Kidney (tissue), 14 donors: Measurements from ENCODE around the gene GMDS. TPM values are rescaled to one million over a fixed set of nuclear protein-coding genes. Genes with fewer than 3 reads are reported as not detected.

ENCODE experiments used
- DNase-seq, 5 donors: peaks; one replicate each; pipeline ENCODE4 v3.0.0-alpha.2; 2013 to 2020
- FAIRE-seq: peaks from 2 replicates; lab custom pipeline; 2012; peaks lifted over from hg19 to GRCh38; lab: Jason Lieb, UNC
- H3K27ac ChIP-seq, 2 donors: one replicate each; pipeline ENCODE4 v1.7.0; 2013; ENCODE audit warnings: low read depth in 2 of 2, low read length in 2 of 2, inconsistent platforms in 1 of 2
- H3K27me3 ChIP-seq: one replicate; pipeline ENCODE4 v1.7.1; 2013; ENCODE audit warnings: low read length, inconsistent platforms; ENCODE audit not compliant: control insufficient read depth, insufficient read depth
- H3K36me3 ChIP-seq, 3 donors: one replicate each; pipeline versions ENCODE4 v1.7.0 to v1.7.1; 2013; ENCODE audit warnings: low read length in 3 of 3, control low read depth in 1 of 3, inconsistent platforms in 1 of 3; ENCODE audit not compliant: insufficient read depth in 3 of 3, control insufficient read depth in 2 of 3
- H3K4me1 ChIP-seq, 3 donors: one replicate each; pipeline versions ENCODE4 v1.7.0 to v1.7.1; 2013; ENCODE audit warnings: low read length in 3 of 3, inconsistent platforms in 1 of 3, low read depth in 1 of 3; ENCODE audit not compliant: control insufficient read depth in 2 of 3, insufficient read depth in 2 of 3
- H3K4me3 ChIP-seq, 3 donors: one replicate each; pipeline versions ENCODE4 v1.7.0 to v1.8.1; 2013; ENCODE audit warnings: low read length in 3 of 3, control low read depth in 1 of 3, inconsistent platforms in 1 of 3
- H3K9ac ChIP-seq, 3 donors: one replicate each; pipeline versions ENCODE4 v1.7.0 to v1.7.1; 2013; ENCODE audit warnings: low read length in 3 of 3, control low read depth in 1 of 3, inconsistent platforms in 1 of 3
- H3K9me3 ChIP-seq, 3 donors: one replicate each; pipeline versions ENCODE4 v1.7.0 to v1.7.1; 2013; ENCODE audit warnings: low read length in 3 of 3, control low read depth in 1 of 3, inconsistent platforms in 1 of 3; ENCODE audit not compliant: control insufficient read depth in 2 of 3, insufficient read depth in 1 of 3
- CTCF ChIP-seq: IDR thresholded peaks from 3 replicates; pipeline ENCODE4 v1.5.1; 2012; ENCODE audit warnings: mild to moderate bottlenecking, moderate library complexity, borderline replicate concordance; ENCODE audit not compliant: insufficient read depth; ENCODE audit errors: extremely low read depth
- intact Hi-C: fragments of 100-400 bp; cut with DNase I; formaldehyde crosslinking; loops from one replicate; pipeline ENCODE4 v1.11.1; 2022
- polyA plus RNA-seq: library from polyadenylated mRNA; stranded (reverse); fragments of 350-450 nt; fragmentation: Illumina TruSeq; extraction: RNeasy Lipid Tissue Mini Kit (QIAGEN cat#74804); gene quantifications from one replicate; pipeline ENCODE4 v1.2.3, GENCODE V29; 2014; ENCODE audit warnings: low read depth, low replicate concordance; ENCODE audit not compliant: insufficient read depth
- total RNA-seq: library from RNA; stranded (reverse); fragmentation: NEBNext Ultra II Directional; extraction: Animal tissue kit (Norgen Biotek cat#: 25700); gene quantifications from one replicate; pipeline ENCODE4 v1.2.1, GENCODE V29; 2021
- donor health status: control.
- donor health status: control.
- donor health status: control.
- donor health status: control.
- donor health status: control.
- donor health status: DM: yes; HTN: yes; CAD: no.
- donor health status: Normal renal cell carcinoma (clear cell type).

Gene GMDS
- total and polyA plus RNA-seq, 2 donors from 2014 or later, result 49.6 to 63.7 TPM

- TF ChIP-seq CTCF, result peak; percentile 44
- Histone ChIP-seq H3K4me3 (no peak overlapping the region), H3K36me3 (no peaks in the 10 kb centered on the region), H3K27me3 (no peaks in the 10 kb centered on the region), H3K4me1 (no peaks in the 10 kb centered on the region), H3K9me3 (no peaks in the 10 kb centered on the region), H3K27ac (no peak overlapping the region), H3K9ac (no peak overlapping the region)
- FAIRE-seq (no peak), DNase-seq (peak in 3 of 5 donors; percentile 56 to 63 (median 56))
- intact Hi-C loops, result no loop called here
Measured at GRCh38 chr6:2209226-2209809, 36.1 kb downstream of the GMDS start.

DNA sequence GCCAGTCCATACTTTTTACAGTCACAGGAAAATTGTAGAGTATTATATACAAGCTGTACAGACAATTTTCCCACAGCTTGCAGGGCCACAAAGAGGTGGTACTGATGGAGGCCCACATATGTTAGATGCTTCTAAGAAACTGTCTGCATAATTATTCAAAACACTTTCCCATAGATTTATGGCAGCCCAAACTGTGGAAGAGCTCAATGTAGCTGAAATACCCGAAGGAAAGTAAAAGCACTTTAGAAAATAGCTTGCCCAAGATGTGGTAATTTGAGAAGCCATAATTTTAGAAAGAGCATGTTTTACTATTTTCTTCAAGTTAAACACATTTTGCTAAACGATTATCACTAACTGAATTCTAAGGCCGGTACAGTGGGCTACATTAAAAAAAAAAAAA lies 36.9 kb downstream of the GMDS start:
- TF ChIP-seq CTCF, result no peak
- Histone ChIP-seq H3K27me3 (no peaks in the 10 kb centered on the region), H3K9me3 (no peaks in the 10 kb centered on the region), H3K36me3 (no peaks in the 10 kb centered on the region), H3K27ac (no peak overlapping the region), H3K4me3 (no peak overlapping the region), H3K4me1 (no peaks in the 10 kb centered on the region), H3K9ac (no peak overlapping the region)
- FAIRE-seq (no peak), DNase-seq (no peak)
- intact Hi-C loops, result no loop called here

GRCh38 chr6:2205396-2205795 lies 40.0 kb downstream of the GMDS start:
- H3K4me1 ChIP-seq, result no peaks in the 10 kb centered on the region
- H3K36me3 ChIP-seq, result no peaks in the 10 kb centered on the region
- no peaks in the 10 kb centered on the region for H3K9me3 ChIP-seq
- no peak for TF ChIP-seq CTCF
- H3K27me3 ChIP-seq, result no peaks in the 10 kb centered on the region
- H3K27ac ChIP-seq, result no peak overlapping the region
- H3K9ac ChIP-seq, result no peak overlapping the region
- intact Hi-C loops, result no loop called here
- no peak for DNase-seq
- no peak overlapping the region for H3K4me3 ChIP-seq
- no peak for FAIRE-seq

DNA sequence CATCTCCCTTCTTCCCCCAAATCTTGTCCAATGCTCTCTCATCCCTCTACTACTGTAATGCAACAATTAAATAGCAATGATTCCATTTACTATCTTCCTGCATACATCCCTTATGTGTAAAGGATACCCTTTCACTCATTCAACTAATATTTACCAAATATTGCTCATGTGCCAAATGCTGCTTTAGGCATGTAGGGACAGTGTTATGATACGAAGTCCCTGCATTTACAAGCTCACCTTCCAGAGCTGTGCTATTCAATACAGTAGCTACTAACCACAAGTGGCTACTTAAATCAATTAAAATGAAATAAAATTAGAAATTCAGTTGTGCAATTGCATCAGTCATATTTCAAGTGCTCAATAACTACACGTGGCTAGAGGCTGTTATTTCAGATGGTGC lies 41.1 kb downstream of the GMDS start:
- Histone ChIP-seq H3K4me1 (no peaks in the 10 kb centered on the region), H3K27me3 (no peaks in the 10 kb centered on the region), H3K27ac (no peak overlapping the region), H3K4me3 (no peak overlapping the region), H3K9me3 (no peaks in the 10 kb centered on the region), H3K9ac (no peak overlapping the region), H3K36me3 (no peaks in the 10 kb centered on the region)
- no peak for TF ChIP-seq CTCF
- no peak for FAIRE-seq
- no peak for DNase-seq
- intact Hi-C loops, result no loop called here
